ENCODE results near the gene PARP14.
A peak's percentile ranks its signal among the peaks of the same experiment; 100 is the strongest.
"Not testable (repeated sequence)": the region's sequence is repeated elsewhere in the genome, so short reads cannot be mapped to it uniquely, and the experiment has no call there.

PARP14 gene, protein sequence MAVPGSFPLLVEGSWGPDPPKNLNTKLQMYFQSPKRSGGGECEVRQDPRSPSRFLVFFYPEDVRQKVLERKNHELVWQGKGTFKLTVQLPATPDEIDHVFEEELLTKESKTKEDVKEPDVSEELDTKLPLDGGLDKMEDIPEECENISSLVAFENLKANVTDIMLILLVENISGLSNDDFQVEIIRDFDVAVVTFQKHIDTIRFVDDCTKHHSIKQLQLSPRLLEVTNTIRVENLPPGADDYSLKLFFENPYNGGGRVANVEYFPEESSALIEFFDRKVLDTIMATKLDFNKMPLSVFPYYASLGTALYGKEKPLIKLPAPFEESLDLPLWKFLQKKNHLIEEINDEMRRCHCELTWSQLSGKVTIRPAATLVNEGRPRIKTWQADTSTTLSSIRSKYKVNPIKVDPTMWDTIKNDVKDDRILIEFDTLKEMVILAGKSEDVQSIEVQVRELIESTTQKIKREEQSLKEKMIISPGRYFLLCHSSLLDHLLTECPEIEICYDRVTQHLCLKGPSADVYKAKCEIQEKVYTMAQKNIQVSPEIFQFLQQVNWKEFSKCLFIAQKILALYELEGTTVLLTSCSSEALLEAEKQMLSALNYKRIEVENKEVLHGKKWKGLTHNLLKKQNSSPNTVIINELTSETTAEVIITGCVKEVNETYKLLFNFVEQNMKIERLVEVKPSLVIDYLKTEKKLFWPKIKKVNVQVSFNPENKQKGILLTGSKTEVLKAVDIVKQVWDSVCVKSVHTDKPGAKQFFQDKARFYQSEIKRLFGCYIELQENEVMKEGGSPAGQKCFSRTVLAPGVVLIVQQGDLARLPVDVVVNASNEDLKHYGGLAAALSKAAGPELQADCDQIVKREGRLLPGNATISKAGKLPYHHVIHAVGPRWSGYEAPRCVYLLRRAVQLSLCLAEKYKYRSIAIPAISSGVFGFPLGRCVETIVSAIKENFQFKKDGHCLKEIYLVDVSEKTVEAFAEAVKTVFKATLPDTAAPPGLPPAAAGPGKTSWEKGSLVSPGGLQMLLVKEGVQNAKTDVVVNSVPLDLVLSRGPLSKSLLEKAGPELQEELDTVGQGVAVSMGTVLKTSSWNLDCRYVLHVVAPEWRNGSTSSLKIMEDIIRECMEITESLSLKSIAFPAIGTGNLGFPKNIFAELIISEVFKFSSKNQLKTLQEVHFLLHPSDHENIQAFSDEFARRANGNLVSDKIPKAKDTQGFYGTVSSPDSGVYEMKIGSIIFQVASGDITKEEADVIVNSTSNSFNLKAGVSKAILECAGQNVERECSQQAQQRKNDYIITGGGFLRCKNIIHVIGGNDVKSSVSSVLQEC (N-terminal part only)

DNA sequence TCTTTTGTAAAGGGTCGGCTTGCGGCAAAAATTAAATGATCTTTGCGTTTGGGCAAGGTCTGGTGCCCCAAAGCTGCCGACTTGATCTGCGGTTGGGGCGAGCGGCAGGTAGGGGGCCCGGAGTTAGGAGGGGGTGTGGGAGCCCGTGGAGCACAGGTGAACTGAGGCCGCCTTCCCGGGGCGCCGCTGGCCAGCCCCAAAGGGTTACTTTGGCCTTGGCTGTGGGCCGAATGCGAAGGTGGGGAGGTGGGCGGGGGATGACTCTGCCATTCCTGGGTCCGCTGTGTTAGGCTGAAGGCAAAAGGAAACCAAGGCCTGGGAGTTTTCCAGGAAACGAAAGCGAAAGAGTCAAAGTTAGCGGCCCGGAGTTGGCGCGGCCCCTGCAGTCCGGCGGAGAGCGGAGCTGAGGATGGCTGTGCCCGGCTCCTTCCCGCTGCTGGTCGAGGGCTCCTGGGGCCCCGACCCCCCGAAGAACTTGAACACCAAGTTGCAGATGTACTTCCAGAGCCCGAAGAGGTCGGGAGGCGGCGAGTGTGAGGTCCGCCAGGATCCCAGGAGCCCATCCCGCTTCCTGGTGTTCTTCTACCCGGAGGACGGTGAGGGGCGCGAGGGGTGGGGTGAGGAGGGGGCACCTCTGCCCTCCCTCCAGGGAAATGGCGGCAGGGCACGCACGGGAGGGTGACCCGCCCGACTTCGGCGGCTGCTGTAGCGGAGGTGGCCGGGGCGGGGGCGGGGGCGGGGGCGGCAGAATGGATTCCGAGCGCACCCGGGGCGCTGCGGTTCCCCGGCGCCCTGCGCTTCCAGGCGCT, at the start of gene PARP14:
PARP14 (plus strand) TSS at position 365 of the 809 bp plus-strand sequence; CDS start at position 410, 45 bp downstream.
- Mint-ChIP-seq H3K27me3 (no peaks in the 10 kb centered on the region), H3K4me1 (peaks cover 58% of the 10 kb centered on the region), H3K9me3 (no peaks in the 10 kb centered on the region), H3K4me3 (peak within 1 kb of the TSS; percentile 82 to 91), H3K27ac (peak within 1 kb of the TSS; percentile 97 to 100)
- DNase-seq, result peak; percentile 66 to 76
- peak; percentile 84 for ATAC-seq

DNA sequence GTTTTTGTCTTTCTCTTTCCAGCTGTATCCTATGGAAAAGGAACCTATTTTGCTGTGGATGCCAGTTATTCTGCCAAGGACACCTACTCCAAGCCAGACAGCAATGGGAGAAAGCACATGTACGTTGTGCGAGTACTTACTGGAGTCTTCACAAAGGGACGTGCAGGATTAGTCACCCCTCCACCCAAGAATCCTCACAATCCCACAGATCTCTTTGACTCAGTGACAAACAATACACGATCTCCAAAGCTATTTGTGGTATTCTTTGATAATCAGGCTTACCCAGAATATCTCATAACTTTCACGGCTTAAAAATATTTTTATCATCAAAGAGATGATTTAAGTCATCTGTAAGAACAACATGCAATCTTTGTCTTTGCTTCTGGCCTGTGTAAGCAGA, 44.9 kb upstream of the PARP14 start:
- ATAC-seq (no peak), DNase-seq (no peak)
- no peaks in the 10 kb centered on the region for H3K27me3 Mint-ChIP-seq
- no peak overlapping the region for H3K4me3 Mint-ChIP-seq
- no peak overlapping the region for H3K27ac Mint-ChIP-seq
- H3K4me1 Mint-ChIP-seq, result peaks cover 6% of the 10 kb centered on the region
- no peaks in the 10 kb centered on the region for H3K9me3 Mint-ChIP-seq

GRCh38 chr3:122636697-122637096, 43.9 kb upstream of the PARP14 start:
- no peak for DNase-seq
- no peak for ATAC-seq
- H3K9me3 Mint-ChIP-seq, result no peaks in the 10 kb centered on the region
- no peak overlapping the region for H3K27ac Mint-ChIP-seq
- no peaks in the 10 kb centered on the region for H3K27me3 Mint-ChIP-seq
- no peak overlapping the region for H3K4me3 Mint-ChIP-seq
- peaks cover 11% of the 10 kb centered on the region for H3K4me1 Mint-ChIP-seq

DNA sequence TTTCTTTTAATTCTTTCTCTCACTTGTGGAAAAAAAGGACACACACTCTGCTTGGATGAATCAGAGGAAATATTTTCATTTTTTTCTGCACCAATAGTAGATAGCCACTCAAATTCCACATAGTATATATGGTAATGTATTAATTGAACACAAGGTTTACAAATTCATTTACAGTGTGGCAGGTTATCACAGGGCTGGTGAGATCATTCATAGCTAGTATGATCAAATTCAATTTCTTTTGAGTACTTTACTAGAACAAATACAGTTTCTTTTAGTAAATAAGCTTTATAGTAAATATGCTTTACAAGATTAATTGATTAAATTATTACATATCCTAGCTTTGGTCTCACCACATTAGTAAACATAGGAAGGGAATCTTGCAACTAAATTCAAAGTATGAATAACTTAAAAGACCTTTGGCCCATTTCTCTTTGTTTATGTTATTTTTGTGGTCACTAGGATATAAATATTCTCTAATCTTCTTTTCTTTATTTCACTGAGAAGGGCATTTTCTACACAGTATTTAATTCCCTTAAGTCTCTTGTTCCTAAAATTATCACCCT, 40.1 kb upstream of the PARP14 start:
- Mint-ChIP-seq H3K9me3 (no peaks in the 10 kb centered on the region), H3K27me3 (no peaks in the 10 kb centered on the region), H3K27ac (no peak overlapping the region), H3K4me3 (no peak overlapping the region), H3K4me1 (peaks cover 34% of the 10 kb centered on the region)
- ATAC-seq, result no peak
- DNase-seq, result no peak

GRCh38 chr3:122642935-122643334, 37.7 kb upstream of the PARP14 start:
- DNase-seq, result no peak
- H3K4me3 Mint-ChIP-seq, result peak overlapping the region; percentile 43 to 54
- H3K9me3 Mint-ChIP-seq, result no peaks in the 10 kb centered on the region
- peak overlapping the region; percentile 16 to 29 for H3K27ac Mint-ChIP-seq
- peaks cover 53% of the 10 kb centered on the region for H3K4me1 Mint-ChIP-seq
- peak; percentile 90 for ATAC-seq
- H3K27me3 Mint-ChIP-seq, result no peaks in the 10 kb centered on the region

- Mint-ChIP-seq H3K27me3 (peaks cover 7% of the 10 kb centered on the region), H3K4me3 (peak overlapping the region in 1 of 2 donors; percentile 13), H3K27ac (peak overlapping the region; percentile 10 to 88), H3K9me3 (peaks cover 0 to 6% of the 10 kb centered on the region in 2 donors), H3K4me1 (peaks cover 51% of the 10 kb centered on the region)
- DNase-seq (no peak), ATAC-seq (no peak)
Measured at GRCh38 chr3:122646146-122646988, 34.3 kb upstream of the PARP14 start.

- Mint-ChIP-seq H3K27ac (peak overlapping the region in 1 of 2 donors; percentile 82), H3K4me1 (peaks cover 21% of the 10 kb centered on the region), H3K27me3 (peaks cover 15% of the 10 kb centered on the region)
- not testable (repeated sequence) for DNase-seq, H3K9me3 Mint-ChIP-seq, H3K4me3 Mint-ChIP-seq, ATAC-seq
Measured at GRCh38 chr3:122651233-122651907, 29.3 kb upstream of the PARP14 start.

DNA sequence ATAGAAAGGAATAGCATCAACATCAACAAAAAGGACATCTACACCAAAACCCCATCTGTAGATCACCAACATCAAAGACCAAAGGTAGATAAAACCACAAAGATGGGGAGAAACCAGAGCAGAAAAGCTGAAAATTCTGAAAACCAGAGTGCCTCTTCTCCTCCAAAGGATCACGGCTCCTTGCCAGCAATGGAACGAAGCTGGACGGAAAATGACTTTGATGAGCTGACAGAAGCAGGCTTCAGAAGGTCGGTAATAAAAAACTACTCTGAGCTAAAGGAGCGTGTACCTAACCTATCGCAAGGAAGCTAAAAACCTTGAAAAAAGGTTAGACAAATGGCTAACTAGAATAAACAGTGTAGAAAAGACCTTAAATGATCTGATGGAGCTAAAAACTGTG, 28.7 kb upstream of the PARP14 start:
- not testable (repeated sequence) for DNase-seq, H3K9me3 Mint-ChIP-seq, ATAC-seq, H3K4me3 Mint-ChIP-seq
- Mint-ChIP-seq H3K27me3 (peaks cover 15% of the 10 kb centered on the region), H3K4me1 (peaks cover 15% of the 10 kb centered on the region), H3K27ac (peak overlapping the region in 1 of 2 donors; percentile 82)

DNA sequence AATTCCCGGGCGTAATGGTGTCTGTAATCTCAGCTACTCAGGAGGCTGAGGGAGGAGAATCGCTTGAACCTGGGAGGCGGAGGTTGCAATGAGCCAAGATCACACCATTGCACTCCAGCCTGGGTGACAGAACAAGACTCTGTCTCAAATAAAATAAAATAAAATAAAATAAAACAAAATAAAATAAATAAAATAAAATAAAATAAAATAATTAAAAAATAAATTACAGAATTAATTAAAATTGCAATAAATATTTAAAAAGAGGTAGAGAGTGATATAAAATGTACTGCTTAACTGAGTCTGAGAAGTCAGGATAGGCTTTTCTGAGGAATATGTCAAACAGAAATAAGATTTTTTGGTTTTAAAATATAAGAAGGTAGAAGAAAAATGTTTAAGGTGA, 22.3 kb upstream of the PARP14 start:
- Mint-ChIP-seq H3K9me3 (peaks cover 0 to 14% of the 10 kb centered on the region in 2 donors), H3K27me3 (peaks cover 30% of the 10 kb centered on the region)
- DNase-seq, H3K27ac Mint-ChIP-seq, H3K4me3 Mint-ChIP-seq, H3K4me1 Mint-ChIP-seq, ATAC-seq: not testable (repeated sequence)

- Mint-ChIP-seq H3K4me3 (no peak overlapping the region), H3K27ac (no peak overlapping the region), H3K9me3 (peaks cover 0 to 14% of the 10 kb centered on the region in 2 donors), H3K4me1 (no peaks in the 10 kb centered on the region), H3K27me3 (peaks cover 28% of the 10 kb centered on the region)
- no peak for ATAC-seq
- DNase-seq, result no peak
Measured at GRCh38 chr3:122660297-122660974, 20.2 kb upstream of the PARP14 start.

DNA sequence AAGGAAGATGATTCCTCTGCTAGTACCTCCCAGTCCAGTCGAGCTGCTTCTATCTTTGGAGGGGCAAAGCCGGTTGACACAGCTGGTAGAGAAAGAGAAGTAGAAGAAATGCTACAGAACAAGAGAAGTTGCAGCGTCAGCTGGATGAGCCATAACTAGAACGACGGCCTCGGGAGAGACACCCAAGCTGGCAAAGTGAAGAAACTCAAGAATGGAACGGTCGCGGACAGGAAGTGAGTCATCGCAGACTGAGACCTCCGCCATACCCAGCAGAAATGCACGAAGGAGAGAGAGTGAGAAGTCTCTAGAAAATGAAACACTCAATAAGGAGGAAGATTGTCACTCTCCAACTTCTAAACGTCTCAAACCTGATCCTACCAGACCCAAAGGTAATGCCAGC, 19.0 kb upstream of the PARP14 start:
- peaks cover 28% of the 10 kb centered on the region for H3K27me3 Mint-ChIP-seq
- no peak overlapping the region for H3K27ac Mint-ChIP-seq
- no peaks in the 10 kb centered on the region for H3K4me1 Mint-ChIP-seq
- no peak for DNase-seq
- H3K4me3 Mint-ChIP-seq, result no peak overlapping the region
- peaks cover 0 to 14% of the 10 kb centered on the region in 2 donors for H3K9me3 Mint-ChIP-seq
- ATAC-seq, result no peak

DNA sequence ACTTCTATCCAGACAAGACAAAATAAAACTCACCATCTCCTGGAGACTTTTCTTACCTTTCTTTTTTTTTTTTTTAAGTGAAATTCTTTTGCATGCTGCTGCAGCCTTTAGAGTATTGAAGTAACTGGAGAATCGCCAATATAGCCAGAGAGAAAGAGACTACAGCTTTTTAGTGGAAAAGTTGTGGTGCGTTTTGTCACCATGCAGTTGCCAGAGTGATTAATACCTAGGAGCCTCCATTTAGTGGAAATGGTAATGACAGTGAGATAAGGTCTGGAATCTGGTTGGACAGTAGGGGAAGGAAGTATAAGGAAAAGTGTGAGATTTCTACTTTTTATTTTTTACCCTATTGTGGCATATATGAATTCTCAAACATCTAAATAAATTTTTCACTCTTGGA, 18.1 kb upstream of the PARP14 start:
- Mint-ChIP-seq H3K9me3 (peaks cover 0 to 14% of the 10 kb centered on the region in 2 donors), H3K4me1 (no peaks in the 10 kb centered on the region), H3K4me3 (no peak overlapping the region), H3K27me3 (peaks cover 28% of the 10 kb centered on the region), H3K27ac (no peak overlapping the region)
- ATAC-seq, result no peak
- DNase-seq, result no peak
